ENCODE results near the gene SLC1A4.
"Not testable (repeated sequence)": the region's sequence is repeated elsewhere in the genome, so short reads cannot be mapped to it uniquely, and the experiment has no call there.

Gene SLC1A4

DNA sequence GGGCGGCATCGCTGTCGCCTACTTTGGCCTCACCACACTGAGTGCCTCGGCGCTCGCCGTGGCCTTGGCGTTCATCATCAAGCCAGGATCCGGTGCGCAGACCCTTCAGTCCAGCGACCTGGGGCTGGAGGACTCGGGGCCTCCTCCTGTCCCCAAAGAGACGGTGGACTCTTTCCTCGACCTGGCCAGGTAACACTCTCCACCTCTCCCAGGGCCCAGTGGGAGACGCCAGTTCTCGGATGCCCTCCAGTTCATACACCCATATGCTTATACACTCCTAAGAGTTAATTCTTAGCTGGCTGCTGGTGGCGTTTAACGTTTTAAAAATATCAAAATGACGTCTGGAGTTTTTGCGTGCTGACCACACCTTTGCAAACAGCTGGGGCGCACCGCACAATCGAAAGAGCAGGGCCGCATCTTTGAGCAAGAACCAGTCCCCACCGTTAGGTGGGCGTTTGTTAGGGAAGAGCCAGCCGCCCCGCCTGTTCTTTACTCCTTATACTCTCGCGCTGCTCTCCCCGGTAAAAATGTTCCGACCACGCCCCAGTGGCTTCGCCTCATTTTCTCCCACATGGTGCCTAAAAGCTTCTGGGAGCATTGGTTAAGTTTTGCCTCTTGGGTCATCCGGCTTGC, 899 bp downstream of the SLC1A4 start:
- no peak for FAIRE-seq

DNA sequence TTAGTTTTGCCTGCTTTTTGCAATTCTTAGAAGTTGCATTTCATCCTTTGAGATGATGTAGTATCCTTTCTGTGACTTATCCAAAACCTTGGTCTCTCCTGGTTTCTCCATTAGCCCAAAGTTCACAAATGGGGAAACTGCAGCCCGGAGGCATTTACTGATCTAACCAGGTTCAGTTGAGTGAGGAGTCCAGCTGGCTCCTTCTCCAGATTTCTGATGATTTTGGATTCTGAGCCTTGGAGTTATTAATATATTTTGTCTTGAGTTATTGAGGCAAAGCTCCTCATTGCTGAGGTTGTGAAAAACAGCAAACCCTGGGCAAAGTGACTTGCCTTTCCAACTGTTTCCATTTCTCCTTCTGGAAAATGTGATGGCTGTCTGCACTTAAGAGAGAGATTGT, 1.7 kb downstream of the SLC1A4 start:
- DNase-seq (ENCODE audit: insufficient read length, low spot score) (no peak), FAIRE-seq (no peak)

More for the DNA sequence above, 899 bp downstream of the SLC1A4 start:
- DNase-seq (ENCODE audit: insufficient read length, low spot score) = no peak

DNA sequence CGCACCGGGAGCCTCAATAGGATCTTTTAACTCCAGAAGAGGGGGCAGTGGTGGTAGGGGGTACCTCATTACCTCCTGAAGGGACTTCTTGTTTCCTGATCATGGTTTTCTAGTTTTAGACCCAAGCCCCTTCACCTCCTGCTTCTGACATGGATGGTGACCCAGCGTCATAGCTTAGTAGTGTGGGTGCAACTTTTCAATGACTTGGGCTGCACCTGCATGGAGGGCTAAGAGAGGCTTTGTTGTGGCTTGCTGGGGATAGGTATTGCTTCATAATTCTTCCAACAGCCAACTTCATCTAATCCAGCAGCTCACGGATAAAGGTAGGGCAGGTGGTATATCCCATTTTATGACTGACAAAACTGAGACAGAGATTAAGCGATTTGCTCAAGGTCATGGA, 3.0 kb downstream of the SLC1A4 start:
- no peak for DNase-seq (ENCODE audit: insufficient read length, low spot score)
- no peak for FAIRE-seq

DNA sequence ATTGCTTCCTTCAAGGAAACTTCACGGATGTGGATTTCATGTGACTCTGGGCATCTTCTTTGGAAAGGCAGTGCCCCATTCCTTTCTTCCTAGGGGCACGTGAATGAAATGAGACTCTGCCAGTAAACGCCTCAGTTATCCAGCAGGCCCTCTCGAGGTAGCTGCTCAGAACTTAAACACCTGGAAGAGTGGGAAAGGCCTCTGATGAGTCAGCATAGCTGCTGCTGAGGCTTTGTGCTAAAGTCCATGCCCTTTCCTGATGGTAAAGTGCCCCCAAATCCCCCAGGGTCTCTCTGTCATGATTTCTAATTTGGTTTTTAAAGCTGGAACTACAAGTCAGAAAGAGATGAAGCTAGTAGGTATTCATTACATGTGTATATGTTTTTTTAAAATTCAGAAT, 3.8 kb downstream of the SLC1A4 start:
- no peak for FAIRE-seq

DNA sequence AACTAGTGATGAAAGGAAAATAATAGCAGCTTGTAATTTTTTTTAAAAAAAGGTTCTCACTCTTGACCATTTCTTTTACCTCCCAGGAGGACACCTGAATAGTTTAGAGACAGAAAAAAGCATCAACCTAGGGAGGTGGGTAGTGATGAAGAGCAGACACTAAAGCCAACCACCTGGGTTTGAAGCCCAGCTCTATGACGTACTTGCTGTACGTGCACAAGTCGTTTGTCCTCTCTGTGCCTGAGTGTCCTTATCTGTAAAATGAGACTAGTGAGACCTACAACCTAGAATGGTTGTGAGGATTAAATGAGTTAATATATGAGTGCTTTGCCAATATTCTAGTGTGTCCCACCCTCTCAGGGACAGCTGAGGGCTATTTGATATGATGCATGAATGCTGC, 5.8 kb downstream of the SLC1A4 start:
- no peak for DNase-seq (ENCODE audit: insufficient read length, low spot score)
- FAIRE-seq = no peak

More for the DNA sequence above, 3.8 kb downstream of the SLC1A4 start:
- DNase-seq (ENCODE audit: insufficient read length, low spot score) = no peak

DNA sequence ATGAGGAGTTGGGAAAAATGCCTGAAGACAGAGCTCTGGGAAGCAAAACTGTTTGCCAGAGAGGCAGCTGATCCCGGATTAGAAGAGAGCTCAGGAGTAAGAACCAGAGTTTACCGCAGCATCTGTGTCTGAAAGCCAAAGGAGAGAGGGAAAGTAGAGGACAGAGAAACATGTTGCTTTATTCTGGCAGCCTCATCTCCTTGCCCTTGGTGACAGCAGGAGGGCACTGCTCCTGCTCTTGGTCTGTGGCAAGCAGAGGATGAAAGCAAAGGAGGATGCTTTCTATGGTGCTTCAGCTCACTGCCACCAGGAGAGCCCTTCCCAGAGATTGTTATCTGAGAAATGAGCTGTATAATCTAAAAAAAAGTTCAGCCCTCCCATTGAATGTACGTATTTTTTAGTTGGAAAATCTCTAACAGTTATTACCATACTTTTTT, 7.7 kb downstream of the SLC1A4 start:
- DNase-seq (ENCODE audit: insufficient read length, low spot score) (no peak), FAIRE-seq (no peak)

DNA sequence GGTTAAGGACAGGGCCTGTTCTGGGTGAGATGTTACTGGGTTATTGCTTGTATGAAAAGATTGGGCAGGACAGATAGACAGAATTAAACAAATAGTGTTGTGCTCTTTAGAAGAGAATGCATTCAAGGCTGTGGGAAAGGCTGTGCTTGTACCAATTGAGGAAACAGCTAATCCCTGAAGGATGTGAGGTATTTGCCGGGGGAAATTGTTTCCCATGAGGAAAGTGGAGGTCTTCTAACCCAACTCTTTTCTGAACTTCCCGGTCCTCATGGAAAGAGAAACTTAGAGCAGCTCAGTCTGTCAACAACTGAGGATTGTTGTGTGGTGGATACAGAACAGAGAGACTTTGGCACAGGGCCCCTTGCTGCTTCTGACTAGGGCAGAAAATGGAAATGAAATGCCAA, 9.5 kb downstream of the SLC1A4 start:
- no peak for FAIRE-seq
- no peak for DNase-seq (ENCODE audit: insufficient read length, low spot score)

DNA sequence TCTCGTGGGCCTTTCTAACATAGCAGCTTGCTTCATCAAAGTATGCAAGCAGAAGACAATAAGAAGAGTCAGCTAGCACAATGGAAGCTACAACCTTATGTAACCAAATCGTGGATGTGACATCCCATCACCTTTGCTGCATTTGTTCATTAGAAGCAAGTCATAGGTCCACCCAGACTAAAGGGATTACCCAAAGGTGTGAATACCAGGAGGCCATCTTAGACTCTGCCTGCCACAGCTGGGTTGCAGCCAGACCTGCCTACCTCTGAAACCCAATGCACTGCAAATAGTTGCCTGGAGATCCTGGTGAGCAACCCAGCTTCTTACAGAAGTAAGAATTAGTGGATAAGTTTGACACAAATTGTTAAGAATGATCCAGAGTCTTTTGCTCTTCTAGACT, 10.6 kb downstream of the SLC1A4 start:
- FAIRE-seq (no peak), DNase-seq (ENCODE audit: insufficient read length, low spot score) (no peak)

DNA sequence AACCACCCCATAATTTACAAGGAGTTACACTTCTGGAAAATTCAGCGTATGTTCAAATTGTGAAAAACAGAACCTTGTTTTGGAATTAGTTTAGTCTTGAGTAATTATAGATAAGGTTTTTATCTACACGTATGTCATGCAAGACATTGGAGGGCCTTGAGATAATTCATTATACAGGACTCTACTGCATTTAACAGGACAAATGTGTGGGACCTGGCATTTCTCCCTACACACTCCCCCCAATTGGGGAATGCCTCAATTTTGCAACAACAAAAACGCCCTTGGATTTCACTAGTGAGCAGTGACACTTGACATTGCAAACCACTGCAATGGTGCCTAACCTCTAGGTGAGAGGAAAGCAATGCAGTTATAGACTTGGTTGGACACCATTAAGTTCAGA, 11.4 kb downstream of the SLC1A4 start:
- no peak for DNase-seq (ENCODE audit: insufficient read length, low spot score)
- FAIRE-seq = no peak

DNA sequence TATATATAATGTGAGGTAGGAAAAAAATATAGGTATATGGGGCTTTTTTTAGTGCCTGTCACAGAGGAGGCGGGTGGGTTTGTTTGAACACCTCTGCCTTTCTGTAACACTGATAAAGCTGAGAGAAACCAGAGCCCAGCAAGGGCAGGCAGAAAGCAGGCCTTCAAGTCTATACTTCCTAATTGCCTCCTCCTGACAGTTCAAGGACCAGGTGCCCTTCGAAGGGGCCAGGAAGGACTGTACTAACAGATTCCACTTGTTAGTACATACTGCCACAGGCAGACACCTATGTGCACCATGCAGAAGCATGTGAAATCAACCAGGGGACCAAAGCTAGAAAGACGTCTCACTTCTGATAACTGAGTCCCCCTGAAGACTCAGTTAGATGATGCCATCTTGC, 13.8 kb downstream of the SLC1A4 start:
- FAIRE-seq (no peak), DNase-seq (ENCODE audit: insufficient read length, low spot score) (no peak)

DNA sequence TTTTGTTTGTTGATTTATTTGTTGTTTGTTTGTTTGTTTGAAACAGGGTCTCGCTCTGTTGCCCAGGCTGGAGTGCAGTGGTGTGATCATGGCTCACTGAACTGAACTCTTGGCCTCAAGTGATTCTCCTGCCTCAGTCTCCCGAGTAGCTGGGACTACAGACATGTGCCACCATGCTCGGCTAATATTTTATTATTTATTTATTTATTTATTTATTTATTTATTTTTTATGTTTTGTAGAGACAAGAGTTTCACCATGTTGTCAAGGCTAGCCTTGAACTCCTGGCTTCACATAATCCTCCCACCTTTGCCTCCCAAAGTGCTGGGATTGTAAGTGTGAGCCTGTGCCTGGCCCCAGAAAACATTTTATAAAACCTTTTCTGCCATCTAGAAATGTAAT, 15.0 kb downstream of the SLC1A4 start:
- not testable (repeated sequence) for DNase-seq (ENCODE audit: insufficient read length, low spot score); FAIRE-seq

DNA sequence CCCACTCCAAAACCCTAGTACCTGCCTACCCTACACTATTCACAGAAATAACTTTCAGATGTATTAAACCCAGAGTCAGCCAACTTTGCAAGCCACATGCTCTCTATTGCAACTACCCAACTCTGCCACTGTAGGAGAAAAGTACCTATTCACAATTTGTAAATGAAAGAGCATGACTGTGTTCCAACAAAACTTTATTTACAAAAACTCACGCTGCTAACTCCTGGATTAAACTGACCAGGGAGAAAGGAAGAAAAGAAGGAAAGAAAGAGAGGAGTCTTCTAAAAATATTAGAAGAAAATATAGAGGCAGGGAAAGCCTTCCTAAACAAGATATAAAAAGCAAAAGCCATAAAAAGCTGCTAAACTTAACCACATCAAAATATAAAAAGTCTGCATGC, 24.6 kb downstream of the SLC1A4 start:
- DNase-seq (ENCODE audit: insufficient read length, low spot score) = no peak
- FAIRE-seq = no peak

DNA sequence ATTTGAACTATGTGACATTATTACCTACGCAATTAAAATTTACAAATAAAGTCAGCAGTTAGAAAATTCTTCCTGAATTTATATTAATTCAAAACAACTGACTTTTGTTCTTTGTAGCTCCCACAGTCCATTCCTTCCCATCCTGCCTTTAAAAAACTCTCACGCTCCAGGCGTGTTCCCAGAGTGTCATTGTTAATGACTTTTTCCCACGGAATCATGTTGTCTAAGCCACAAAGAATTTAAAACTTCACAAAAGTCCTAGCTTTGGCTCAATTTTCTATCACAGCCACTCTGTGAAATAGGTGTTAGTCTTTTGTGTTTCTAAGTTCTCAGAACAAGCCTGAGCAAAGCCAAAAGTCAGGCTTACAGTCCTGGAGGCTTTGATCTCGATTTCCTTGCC, 26.5 kb downstream of the SLC1A4 start:
- no peak for FAIRE-seq
- no peak for DNase-seq (ENCODE audit: insufficient read length, low spot score)

DNA sequence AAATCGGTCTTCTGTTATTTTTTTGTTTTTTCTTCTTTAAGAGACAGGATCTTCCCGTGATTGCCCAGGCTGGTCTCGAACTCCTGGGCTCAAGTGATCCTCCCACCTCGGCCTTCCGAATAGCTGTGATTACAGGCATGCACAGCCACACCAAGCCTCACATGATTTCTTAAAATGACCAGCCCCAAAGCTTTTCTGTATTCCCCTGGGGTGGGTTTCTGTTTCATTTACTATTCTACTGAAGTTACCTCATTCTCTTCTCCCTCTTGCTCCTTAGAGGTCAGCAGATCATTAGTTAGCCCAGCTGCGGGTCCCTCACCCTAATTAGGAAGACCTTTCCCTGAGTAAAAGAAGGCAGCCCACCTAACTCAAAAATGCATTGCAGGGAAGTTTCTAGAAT, 27.6 kb downstream of the SLC1A4 start:
- DNase-seq (ENCODE audit: insufficient read length, low spot score) = no peak
- no peak for FAIRE-seq

DNA sequence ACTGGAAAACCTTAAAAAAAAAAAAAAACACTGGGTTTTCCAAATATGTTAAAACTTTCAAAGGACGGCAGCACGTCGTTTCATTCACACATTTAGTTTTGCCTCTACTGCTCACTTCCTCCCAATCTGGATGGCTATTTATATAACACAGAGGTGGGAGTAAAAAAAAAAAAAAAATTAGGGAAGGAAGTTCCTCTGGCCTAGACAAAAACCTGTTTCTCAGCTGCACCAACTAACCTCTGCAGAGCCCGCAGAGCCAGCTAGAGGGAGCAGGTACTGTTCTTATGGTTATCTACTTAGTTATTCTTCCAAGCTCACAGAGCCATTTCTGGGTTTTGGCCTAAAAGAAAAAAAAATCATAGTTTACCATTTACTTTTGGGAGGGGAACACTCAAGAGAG, 28.1 kb downstream of the SLC1A4 start:
- FAIRE-seq (no peak), DNase-seq (ENCODE audit: insufficient read length, low spot score) (no peak)

DNA sequence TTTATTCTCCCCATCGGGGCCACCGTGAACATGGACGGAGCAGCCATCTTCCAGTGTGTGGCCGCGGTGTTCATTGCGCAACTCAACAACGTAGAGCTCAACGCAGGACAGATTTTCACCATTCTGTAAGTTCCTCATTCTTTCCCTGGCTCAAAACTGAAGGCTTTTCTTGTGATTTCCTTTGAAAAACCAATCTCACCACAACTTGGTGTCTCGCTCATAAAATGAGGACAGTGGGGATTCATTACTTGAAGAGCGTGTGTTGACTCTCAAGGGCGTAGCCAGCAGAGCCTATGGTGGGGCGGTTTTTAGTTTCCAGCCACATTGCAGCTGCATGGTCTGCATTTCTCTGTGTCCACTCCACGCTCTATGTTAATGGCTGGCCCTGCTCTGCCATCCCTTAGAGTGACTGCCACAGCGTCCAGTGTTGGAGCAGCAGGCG, 29.0 kb downstream of the SLC1A4 start:
- DNase-seq (ENCODE audit: insufficient read length, low spot score) = no peak
- FAIRE-seq = no peak

DNA sequence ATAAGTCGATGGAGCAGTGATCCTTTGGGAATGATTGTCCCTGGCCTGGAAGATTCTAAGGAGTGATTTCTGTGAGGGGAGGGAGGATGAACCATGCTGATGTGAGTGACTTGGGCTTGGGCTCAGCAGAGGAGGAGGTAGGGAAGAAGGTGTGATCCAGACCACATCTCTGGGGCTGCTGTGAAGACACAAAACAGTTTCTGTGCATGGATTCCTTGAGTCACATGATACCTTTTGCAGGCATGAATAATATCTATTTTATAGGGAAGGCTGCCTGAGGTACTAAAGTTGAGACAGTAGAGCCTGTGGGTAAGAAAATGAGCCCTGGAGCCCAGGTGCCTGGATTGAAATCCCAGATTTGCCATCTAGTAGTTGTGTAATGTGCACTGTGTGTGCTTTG, 29.8 kb downstream of the SLC1A4 start:
- FAIRE-seq (no peak), DNase-seq (ENCODE audit: insufficient read length, low spot score) (no peak)

DNA sequence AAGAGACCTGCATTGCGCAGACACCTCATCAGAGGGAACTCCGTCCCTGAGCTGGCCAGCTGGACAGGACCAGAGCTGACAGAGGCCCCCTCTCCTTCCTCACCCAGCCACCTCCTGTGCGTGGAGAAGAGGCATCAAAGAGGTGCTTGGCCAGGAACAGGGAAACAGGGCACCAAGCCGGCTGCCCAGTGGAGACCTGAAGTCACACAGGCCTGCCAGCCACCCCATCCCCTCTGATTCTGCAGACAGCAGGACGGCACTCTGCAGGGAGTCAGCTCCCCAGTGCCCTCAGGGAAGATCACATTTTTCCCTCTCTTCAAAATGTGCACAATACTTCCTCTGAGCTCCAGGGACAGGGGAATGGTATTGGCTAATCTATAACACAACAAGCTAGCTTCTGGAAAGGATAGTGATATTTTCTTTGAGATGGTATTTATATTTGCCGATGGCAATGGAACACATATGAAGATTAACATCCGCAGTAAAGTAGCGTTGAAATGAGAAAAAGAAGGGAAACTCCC, 30.5 kb downstream of the SLC1A4 start:
- FAIRE-seq (no peak), DNase-seq (ENCODE audit: insufficient read length, low spot score) (no peak)

DNA sequence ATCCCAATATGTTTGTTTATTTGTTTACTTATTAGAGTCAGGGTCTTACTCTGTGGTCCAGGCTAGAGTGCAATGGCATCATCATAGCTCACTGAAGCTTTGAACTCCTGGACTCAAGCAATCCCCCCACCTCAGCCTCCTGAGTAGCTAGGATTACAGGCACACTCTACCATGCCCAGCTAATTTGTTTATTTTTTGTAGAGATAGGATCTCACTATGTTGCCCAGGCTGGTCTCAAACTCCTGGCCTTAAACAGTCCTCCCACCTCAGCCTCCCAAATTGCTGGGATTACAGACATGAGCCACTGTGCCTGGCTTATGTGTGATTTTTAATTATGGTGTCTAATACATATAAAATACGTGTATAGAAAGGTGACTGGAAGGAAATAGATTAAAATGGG, 31.1 kb downstream of the SLC1A4 start:
- not testable (repeated sequence) for FAIRE-seq; DNase-seq (ENCODE audit: insufficient read length, low spot score)

DNA sequence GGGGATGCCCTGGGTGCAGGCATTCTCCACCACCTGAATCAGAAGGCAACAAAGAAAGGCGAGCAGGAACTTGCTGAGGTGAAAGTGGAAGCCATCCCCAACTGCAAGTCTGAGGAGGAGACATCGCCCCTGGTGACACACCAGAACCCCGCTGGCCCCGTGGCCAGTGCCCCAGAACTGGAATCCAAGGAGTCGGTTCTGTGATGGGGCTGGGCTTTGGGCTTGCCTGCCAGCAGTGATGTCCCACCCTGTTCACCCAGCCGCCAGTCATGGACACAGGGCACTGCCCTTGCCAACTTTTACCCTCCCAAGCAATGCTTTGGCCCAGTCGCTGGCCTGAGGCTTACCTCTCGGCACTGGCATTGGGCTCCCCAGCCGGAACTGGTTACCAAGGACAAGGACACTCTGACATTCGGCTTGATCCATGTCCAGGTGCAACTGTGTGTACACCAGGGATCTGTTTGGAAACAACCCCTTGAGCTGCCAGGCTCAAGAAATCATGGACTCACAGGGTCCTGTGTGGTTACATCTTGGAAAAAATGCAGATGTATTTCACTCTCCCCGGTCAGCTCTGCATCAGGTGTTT, 31.8 kb downstream of the SLC1A4 start:
- FAIRE-seq (no peak), DNase-seq (ENCODE audit: insufficient read length, low spot score) (no peak)

DNA sequence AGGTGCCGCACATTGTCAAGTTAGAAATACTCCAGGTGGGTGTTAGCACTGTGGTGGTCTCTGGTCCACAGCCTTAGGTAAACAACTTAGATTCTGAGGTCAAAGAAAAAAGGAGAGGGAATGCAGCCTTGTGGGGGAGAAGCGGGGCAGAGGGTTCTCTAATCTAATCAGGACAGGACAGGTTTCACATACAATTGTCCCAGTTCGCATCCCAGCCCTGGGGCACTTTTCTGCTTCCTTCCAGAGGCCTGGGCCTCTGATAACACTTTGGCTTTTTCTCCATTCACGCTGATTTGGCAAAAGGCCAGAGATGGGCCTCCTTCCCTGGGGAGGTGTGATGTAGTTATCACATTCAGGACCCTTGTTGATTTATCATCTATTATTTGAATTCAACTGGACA, 32.5 kb downstream of the SLC1A4 start:
- no peak for FAIRE-seq
- no peak for DNase-seq (ENCODE audit: insufficient read length, low spot score)

DNA sequence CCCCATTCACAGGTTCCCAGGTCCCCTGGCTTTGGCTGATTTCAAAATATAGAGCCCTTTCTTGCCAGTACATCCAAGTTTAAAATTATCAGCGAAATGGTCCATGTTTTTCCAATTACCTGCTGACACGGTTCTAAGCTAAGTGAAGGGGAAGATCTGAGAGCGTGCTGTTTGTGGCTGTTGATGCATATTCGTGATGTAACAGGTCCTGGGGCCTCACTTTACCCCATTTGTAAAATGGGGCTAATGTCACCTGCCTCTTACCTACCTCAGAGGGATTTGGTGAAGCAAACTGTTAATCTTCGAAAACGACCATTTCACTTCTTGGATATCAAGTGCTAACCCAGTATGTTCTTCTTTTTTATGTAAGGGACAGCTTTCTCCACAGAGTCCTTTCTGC, 33.0 kb downstream of the SLC1A4 start:
- DNase-seq (ENCODE audit: insufficient read length, low spot score) (no peak), FAIRE-seq (no peak)

DNA sequence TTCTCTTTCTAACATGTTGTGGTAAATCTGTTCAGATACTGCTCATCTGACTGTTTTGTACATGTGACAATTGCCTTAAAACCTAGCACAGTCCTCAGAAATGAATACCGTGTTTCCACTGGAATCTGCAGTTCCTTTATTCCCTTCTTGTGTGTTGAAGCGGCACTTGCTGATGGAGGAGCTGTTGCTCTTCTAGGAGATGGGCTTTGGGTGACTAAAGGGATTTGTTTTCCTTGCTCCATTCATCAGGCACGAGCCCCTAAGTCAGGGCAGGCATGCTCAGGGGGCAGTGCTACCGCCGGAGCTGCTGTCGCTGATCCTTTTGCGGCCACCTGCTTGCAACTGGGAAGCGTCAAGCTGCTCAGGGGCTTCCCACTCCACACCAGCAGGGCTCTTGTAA, 34.5 kb downstream of the SLC1A4 start:
- FAIRE-seq = no peak

More for the DNA sequence above, 34.5 kb downstream of the SLC1A4 start:
- DNase-seq (ENCODE audit: insufficient read length, low spot score) = no peak
